Keratinocyte (primary cell): ENCODE data around the gene CRIM1. TPM values are rescaled to one million over a fixed set of nuclear protein-coding genes. Genes with fewer than 3 reads are reported as not detected.

Experiments
- DNase-seq: peaks from one replicate; pipeline ENCODE4 v3.0.0-alpha.2; 2011; ENCODE audit warnings: low read depth, missing footprints, low spot score
- FAIRE-seq: peaks from 2 replicates; lab custom pipeline; 2011; peaks lifted over from hg19 to GRCh38; lab: Jason Lieb, UNC
- H2AFZ ChIP-seq: 2 replicates; pipeline ENCODE4 v1.6.0; 2012; ENCODE audit warnings: low read length, control low read depth, inconsistent platforms; ENCODE audit not compliant: control insufficient read depth
- H3K27ac ChIP-seq: 2 replicates; pipeline ENCODE4 v1.5.1; 2011; ENCODE audit warnings: low read length; ENCODE audit not compliant: control insufficient read depth, insufficient read depth
- H3K27me3 ChIP-seq: 3 replicates; pipeline ENCODE4 v1.6.0; 2011; ENCODE audit warnings: low read length; ENCODE audit not compliant: control insufficient read depth, insufficient read depth; ENCODE audit errors: extremely low read depth
- H3K36me3 ChIP-seq, 2 experiments: 2 replicates in 1 of 2; 3 replicates in 1 of 2; pipeline ENCODE4 v1.5.1; 2011; ENCODE audit warnings: low read length in 2 of 2, mild to moderate bottlenecking in 1 of 2; ENCODE audit not compliant: control insufficient read depth in 2 of 2, insufficient read depth in 2 of 2; ENCODE audit errors: extremely low read depth in 1 of 2
- H3K4me1 ChIP-seq: 3 replicates; pipeline ENCODE4 v1.5.1; 2011; ENCODE audit warnings: low read length; ENCODE audit not compliant: control insufficient read depth, insufficient read depth; ENCODE audit errors: extremely low read depth
- H3K4me2 ChIP-seq: 3 replicates; pipeline ENCODE4 v1.6.0; 2011; ENCODE audit warnings: low read depth, low read length; ENCODE audit not compliant: control insufficient read depth, insufficient read depth; ENCODE audit errors: extremely low read depth
- H3K4me3 ChIP-seq, 3 experiments: fragments of 200-600 bp in 1 of 3; sonication (generic) in 1 of 3; 2 replicates in 2 of 3; 3 replicates in 1 of 3; pipeline ENCODE4 v1.5.1; 2011 to 2016; ENCODE audit warnings: low read length in 3 of 3, mild to moderate bottlenecking in 3 of 3, control low read depth in 2 of 3, inconsistent platforms in 1 of 3, low read depth in 1 of 3, mixed read lengths in 1 of 3, mixed run types in 1 of 3, moderate library complexity in 1 of 3; ENCODE audit not compliant: control insufficient read depth in 2 of 3, insufficient read depth in 2 of 3; ENCODE audit errors: extremely low read depth in 1 of 3
- H3K79me2 ChIP-seq: 2 replicates; pipeline ENCODE4 v1.6.0; 2012; ENCODE audit warnings: low read length; ENCODE audit not compliant: control insufficient read depth, insufficient read depth
- H3K9ac ChIP-seq: 3 replicates; pipeline ENCODE4 v1.6.0; 2011; ENCODE audit warnings: low read length; ENCODE audit not compliant: control insufficient read depth, insufficient read depth; ENCODE audit errors: extremely low read depth
- H3K9me1 ChIP-seq: 3 replicates; pipeline ENCODE4 v1.6.0; 2011; ENCODE audit warnings: low read length; ENCODE audit not compliant: control insufficient read depth, insufficient read depth; ENCODE audit errors: extremely low read depth
- H3K9me3 ChIP-seq: 2 replicates; pipeline ENCODE4 v1.5.1; 2012; ENCODE audit warnings: low read depth, low read length; ENCODE audit not compliant: control insufficient read depth
- H4K20me1 ChIP-seq: 3 replicates; pipeline ENCODE4 v1.6.0; 2011; ENCODE audit warnings: low read length; ENCODE audit not compliant: control insufficient read depth, insufficient read depth; ENCODE audit errors: extremely low read depth
- EZH2 ChIP-seq: IDR thresholded peaks from one replicate; pipeline ENCODE4 v1.6.1; 2012; ENCODE audit warnings: inconsistent platforms, mild to moderate bottlenecking, low read length, moderate library complexity
- dilution Hi-C: fragments of 300-500 bp; cut with MboI; formaldehyde crosslinking; loops from one replicate; pipeline ENCODE4 v1.7.0; 2020; ENCODE audit warnings: low sequenced_read_pairs; ENCODE audit not compliant: extremely low pct_ligation_motif_present
- polyA plus RNA-seq, 5 experiments: library from polyadenylated mRNA; depleted of rRNA in 3 of 5; stranded (reverse) in 3 of 5; stranded (forward) in 1 of 5; unstranded in 1 of 5; fragments of >200 nt; gene quantifications; 1 replicate in 1 of 5; 2 replicates in 3 of 5; 3 replicates in 1 of 5; pipeline versions ENCODE4 v1.2.1 to v1.2.3, GENCODE V29; 2011 to 2012; ENCODE audit warnings: missing spikeins in 2 of 5, low read depth in 1 of 5, low replicate concordance in 1 of 5
- TF ChIP-seq, protein P1 (sequence below), 3 experiments: IDR thresholded peaks in 1 of 3; conservative IDR thresholded peaks in 1 of 3; optimal IDR thresholded peaks in 1 of 3; 2 replicates in 2 of 3; 3 replicates in 1 of 3; pipeline versions ENCODE3 to v1.5.1; 2011; ENCODE audit warnings: low read length in 3 of 3, mild to moderate bottlenecking in 3 of 3, moderate library complexity in 2 of 3, control low read depth in 1 of 3, inconsistent platforms in 1 of 3; ENCODE audit not compliant: insufficient read depth in 2 of 3; ENCODE audit errors: extremely low read depth in 1 of 3

CRIM1 gene
- polyA plus RNA-seq, 1 donor (not counting 4 experiments of a cell fraction or from before 2014, with no cell fraction given) = 98.3 TPM

DNA sequence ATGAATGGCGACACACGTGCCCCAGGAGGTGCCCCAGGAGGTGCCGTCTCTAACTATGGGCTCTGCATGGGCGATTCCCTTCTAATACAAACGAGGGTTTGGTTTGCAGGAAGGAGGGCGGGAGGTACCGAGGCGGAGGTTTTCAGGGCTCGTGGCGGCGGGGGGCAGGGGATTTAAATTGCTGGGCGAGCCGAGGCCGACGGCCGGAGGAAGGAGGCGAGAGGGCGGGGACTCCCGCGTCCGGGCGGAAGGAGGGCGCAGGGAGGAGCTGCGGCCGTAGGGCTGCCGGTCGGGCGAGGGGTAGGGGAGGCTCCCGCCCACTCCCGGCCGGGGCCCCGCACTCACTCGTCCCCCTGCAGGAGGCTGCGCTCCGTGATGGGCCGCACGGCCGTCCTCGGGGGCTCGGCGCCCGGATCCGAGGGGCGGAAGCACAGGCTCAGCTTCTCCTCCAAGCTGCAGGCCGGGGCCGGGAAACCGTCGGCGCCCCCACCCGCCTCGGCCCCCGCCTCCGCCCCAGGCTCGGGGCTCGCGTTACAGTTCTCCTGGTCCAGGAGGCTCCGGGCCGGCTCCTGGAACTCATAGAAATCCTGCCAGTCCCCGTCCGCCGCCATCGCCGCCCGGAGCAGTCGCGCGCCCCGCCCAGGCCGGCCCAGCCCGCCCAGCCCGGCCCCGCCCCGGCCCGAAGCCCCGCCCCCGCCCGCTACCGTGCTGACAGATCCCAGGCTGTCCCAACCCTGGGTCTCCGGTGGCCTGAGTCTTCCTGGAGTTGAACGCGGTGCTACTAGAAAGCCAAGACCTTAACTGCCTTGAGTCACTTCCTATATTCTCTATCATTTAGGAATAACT is 242.2 kb downstream of the CRIM1 start, which contains the start of gene FEZ2:
Gene FEZ2 (minus strand): TSS at position 637 of the 846 bp plus-strand sequence. CDS start 26 bp downstream, at position 611.
- peak within 1 kb of the TSS; percentile 79 for H3K9ac ChIP-seq
- no peaks in the 10 kb centered on the region for H3K9me3 ChIP-seq
- H3K4me1 ChIP-seq = peaks cover 14% of the 10 kb centered on the region
- no peaks in the 10 kb centered on the region for H4K20me1 ChIP-seq
- H3K27me3 ChIP-seq = no peaks in the 10 kb centered on the region
- H3K4me2 ChIP-seq = peak within 1 kb of the TSS; percentile 90
- H3K27ac ChIP-seq = peak within 1 kb of the TSS; percentile 57
- DNase-seq (no peak), FAIRE-seq (no peak)
- H3K4me3 ChIP-seq = peak within 1 kb of the TSS; percentile 87 to 95 (median 92)
- peaks cover 48% of the 10 kb centered on the region for H3K79me2 ChIP-seq
- dilution Hi-C loops = no loop called here
- no peak for TF ChIP-seq EZH2
- TF ChIP-seq, protein P1, sequence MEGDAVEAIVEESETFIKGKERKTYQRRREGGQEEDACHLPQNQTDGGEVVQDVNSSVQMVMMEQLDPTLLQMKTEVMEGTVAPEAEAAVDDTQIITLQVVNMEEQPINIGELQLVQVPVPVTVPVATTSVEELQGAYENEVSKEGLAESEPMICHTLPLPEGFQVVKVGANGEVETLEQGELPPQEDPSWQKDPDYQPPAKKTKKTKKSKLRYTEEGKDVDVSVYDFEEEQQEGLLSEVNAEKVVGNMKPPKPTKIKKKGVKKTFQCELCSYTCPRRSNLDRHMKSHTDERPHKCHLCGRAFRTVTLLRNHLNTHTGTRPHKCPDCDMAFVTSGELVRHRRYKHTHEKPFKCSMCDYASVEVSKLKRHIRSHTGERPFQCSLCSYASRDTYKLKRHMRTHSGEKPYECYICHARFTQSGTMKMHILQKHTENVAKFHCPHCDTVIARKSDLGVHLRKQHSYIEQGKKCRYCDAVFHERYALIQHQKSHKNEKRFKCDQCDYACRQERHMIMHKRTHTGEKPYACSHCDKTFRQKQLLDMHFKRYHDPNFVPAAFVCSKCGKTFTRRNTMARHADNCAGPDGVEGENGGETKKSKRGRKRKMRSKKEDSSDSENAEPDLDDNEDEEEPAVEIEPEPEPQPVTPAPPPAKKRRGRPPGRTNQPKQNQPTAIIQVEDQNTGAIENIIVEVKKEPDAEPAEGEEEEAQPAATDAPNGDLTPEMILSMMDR (optimal IDR thresholded peaks at IDR 0.05 in 1 of 3, IDR thresholded peaks at IDR 0.05 in 1 of 3, conservative IDR thresholded peaks at IDR 0.05 in 1 of 3; ENCODE audit: extremely low read depth in 1 of 3, insufficient read depth in 2 of 3, low read length in 3 of 3) = no peak
- peaks cover 2% of the 10 kb centered on the region for H3K9me1 ChIP-seq
- H2AFZ ChIP-seq = peak within 1 kb of the TSS; percentile 95
- peaks cover 2 to 8% of the 10 kb centered on the region in 2 experiments for H3K36me3 ChIP-seq

Other genes starting within 250 kb of the CRIM1 start
- gene FEZ2, start 242.4 kb downstream of the CRIM1 start, polyA plus RNA-seq = 29.6 to 56.2 TPM (median 35.4 TPM) in 3 replicates